Activated CD4-positive, alpha-beta T cell treated with anti-CD3 and anti-CD28 coated beads for 4 hours (primary cell): ENCODE data around the gene CPLX4.
"Not testable (repeated sequence)": the region's sequence is repeated elsewhere in the genome, so short reads cannot be mapped to it uniquely, and the experiment has no call there.

Source experiments
- DNase-seq, 2 donors: peaks; one replicate each; pipeline ENCODE4 v3.0.0-alpha.2; 2020

CPLX4 gene

GRCh38 chr18:59268721-59269562 lies 49.5 kb downstream of the CPLX4 start:
- DNase-seq = no peak

GRCh38 chr18:59268127-59268720 lies 50.2 kb downstream of the CPLX4 start:
- DNase-seq = no peak

GRCh38 chr18:59267503-59268126 lies 50.8 kb downstream of the CPLX4 start:
- DNase-seq = no peak

- DNase-seq = no peak
These were observed 51.5 kb downstream of the CPLX4 start for GRCh38 chr18:59266886-59267502.

- no peak for DNase-seq
These were observed 52.0 kb downstream of the CPLX4 start for GRCh38 chr18:59266459-59266858.

GRCh38 chr18:59265974-59266369 lies 52.5 kb downstream of the CPLX4 start:
- DNase-seq = no peak

- DNase-seq = no peak
These were observed 53.0 kb downstream of the CPLX4 start for GRCh38 chr18:59265246-59265973.

- no peak for DNase-seq
These were observed 53.7 kb downstream of the CPLX4 start for GRCh38 chr18:59264651-59265245.

- no peak for DNase-seq
These were observed 54.3 kb downstream of the CPLX4 start for GRCh38 chr18:59264121-59264571.

- DNase-seq = no peak
These were observed 54.8 kb downstream of the CPLX4 start for GRCh38 chr18:59263661-59264060.

- not testable (repeated sequence) for DNase-seq
These were observed 56.2 kb downstream of the CPLX4 start for GRCh38 chr18:59262243-59262642.

GRCh38 chr18:59261842-59262241 lies 56.6 kb downstream of the CPLX4 start:
- DNase-seq = not testable (repeated sequence)

- not testable (repeated sequence) for DNase-seq
These were observed 63.0 kb downstream of the CPLX4 start for GRCh38 chr18:59255491-59255890.

- peak in 1 of 2 donors; percentile 23 for DNase-seq
These were observed 69.2 kb downstream of the CPLX4 start for GRCh38 chr18:59249199-59249774.

GRCh38 chr18:59246796-59247195 lies 71.7 kb downstream of the CPLX4 start:
- no peak for DNase-seq
